Stomach smooth muscle (tissue), 2 donors: ENCODE results near the gene CMTM4.

Source experiments
- H3K27ac ChIP-seq: one replicate; pipeline ENCODE4 v1.7.0; 2013; ENCODE audit warnings: mild to moderate bottlenecking, low read length, inconsistent platforms
- H3K27me3 ChIP-seq, 2 donors: one replicate each; pipeline ENCODE4 v1.7.0; 2013; ENCODE audit warnings: low read length in 2 of 2; ENCODE audit not compliant: insufficient read depth in 2 of 2, control insufficient read depth in 1 of 2
- H3K36me3 ChIP-seq, 2 donors: one replicate each; pipeline ENCODE4 v1.7.0; 2013; ENCODE audit warnings: low read length in 2 of 2; ENCODE audit not compliant: control insufficient read depth in 2 of 2, insufficient read depth in 2 of 2
- H3K4me1 ChIP-seq: one replicate; pipeline ENCODE4 v1.7.0; 2013; ENCODE audit warnings: low read length; ENCODE audit not compliant: control insufficient read depth, insufficient read depth
- H3K4me3 ChIP-seq, 2 donors: one replicate each; pipeline ENCODE4 v1.7.0; 2013; ENCODE audit warnings: low read length in 2 of 2
- H3K9ac ChIP-seq, 2 donors: one replicate each; pipeline ENCODE4 v1.7.0; 2013; ENCODE audit warnings: low read length in 2 of 2, mild to moderate bottlenecking in 1 of 2
- H3K9me3 ChIP-seq, 2 donors: one replicate each; pipeline ENCODE4 v1.7.0; 2013; ENCODE audit warnings: low read length in 2 of 2; ENCODE audit not compliant: control insufficient read depth in 2 of 2
- donor health status: healthy.
- donor health status: Pancreatic carcinoma.

CMTM4 gene

DNA sequence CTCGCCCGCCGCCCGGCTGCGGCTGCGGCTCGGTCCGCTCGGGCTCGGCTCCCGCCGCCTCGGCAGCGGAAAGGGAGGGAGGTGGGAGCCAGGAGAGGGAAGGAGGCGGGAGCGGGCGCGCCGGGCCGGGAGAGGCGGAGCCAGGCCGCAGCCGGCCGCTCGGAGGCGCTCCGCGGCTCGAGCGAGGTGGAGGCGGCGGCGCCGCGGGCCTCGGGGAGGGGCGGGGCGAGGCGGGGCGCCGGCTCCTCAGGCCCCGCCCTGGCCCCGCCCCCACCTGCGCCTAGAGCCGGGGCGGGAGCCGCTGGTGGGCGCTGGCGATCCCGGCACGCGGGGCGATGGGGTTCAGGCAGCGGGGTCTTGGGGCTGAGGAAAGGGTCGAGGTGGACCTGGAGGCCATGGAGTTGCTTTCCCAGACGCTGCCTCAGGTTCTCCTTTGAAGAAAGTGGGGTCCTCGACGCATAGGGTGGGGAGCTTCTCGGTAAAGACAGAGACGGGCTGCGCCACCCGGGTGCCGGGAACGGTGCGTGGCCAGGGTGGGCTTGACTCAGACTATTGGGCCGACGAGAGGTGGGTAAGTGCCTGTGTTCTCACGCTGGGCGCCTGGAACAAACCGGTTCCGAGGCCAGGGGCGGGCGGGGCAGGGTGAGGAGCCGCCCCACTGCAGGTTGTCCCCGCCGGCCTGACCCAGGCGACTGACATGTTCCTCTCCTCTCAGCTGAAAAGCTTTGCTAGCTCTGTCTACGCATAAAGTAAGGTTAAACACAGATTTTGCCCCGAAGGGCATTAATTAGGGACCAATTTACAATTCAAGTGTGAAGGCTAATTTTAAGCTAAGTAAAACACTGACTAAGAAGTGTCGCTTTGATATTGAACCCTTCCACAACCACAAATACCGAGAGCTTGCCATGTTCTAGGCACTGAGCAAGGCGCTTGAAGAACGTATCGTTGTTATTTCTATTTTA, at the start of gene CMTM4:
Gene CMTM4, minus strand, starts transcription at position 75 of the 962 bp plus-strand sequence. CDS start 218 bp downstream, outside the sequence.
- no peaks in the 10 kb centered on the region for H3K36me3 ChIP-seq
- H3K4me3 ChIP-seq: peak within 1 kb of the TSS; percentile 80 to 82
- peak within 1 kb of the TSS; percentile 73 to 74 for H3K9ac ChIP-seq
- H3K27me3 ChIP-seq: no peaks in the 10 kb centered on the region
- peaks cover 18% of the 10 kb centered on the region for H3K4me1 ChIP-seq
- H3K27ac ChIP-seq: no peak within 1 kb of the TSS
- H3K9me3 ChIP-seq: no peaks in the 10 kb centered on the region

DNA sequence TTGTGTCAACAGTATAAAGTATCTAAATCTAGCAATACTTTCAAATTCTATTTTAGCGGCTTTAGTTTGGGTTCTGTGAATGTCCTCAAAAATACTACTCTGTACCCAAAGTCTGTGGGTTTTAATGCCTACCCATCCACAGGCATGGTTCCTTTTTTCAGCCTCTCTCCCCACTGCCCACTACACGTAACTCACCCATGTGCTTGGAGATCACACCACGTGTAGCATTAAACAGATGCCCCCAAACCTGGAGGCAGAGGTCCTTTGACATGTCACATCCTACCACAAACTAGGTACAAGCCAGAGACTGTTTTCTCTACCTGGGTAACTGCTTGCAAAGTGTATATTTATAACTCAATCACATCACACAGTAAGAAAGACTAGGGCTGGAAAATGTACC, 49.5 kb upstream of the CMTM4 start:
- H3K27ac ChIP-seq: no peak overlapping the region
- peaks cover 15 to 29% of the 10 kb centered on the region in 2 donors for H3K36me3 ChIP-seq
- no peaks in the 10 kb centered on the region for H3K27me3 ChIP-seq
- peaks cover 39% of the 10 kb centered on the region for H3K4me1 ChIP-seq
- peak overlapping the region in 1 of 2 donors; percentile 13 for H3K9ac ChIP-seq
- H3K9me3 ChIP-seq: no peaks in the 10 kb centered on the region
- no peak overlapping the region for H3K4me3 ChIP-seq

DNA sequence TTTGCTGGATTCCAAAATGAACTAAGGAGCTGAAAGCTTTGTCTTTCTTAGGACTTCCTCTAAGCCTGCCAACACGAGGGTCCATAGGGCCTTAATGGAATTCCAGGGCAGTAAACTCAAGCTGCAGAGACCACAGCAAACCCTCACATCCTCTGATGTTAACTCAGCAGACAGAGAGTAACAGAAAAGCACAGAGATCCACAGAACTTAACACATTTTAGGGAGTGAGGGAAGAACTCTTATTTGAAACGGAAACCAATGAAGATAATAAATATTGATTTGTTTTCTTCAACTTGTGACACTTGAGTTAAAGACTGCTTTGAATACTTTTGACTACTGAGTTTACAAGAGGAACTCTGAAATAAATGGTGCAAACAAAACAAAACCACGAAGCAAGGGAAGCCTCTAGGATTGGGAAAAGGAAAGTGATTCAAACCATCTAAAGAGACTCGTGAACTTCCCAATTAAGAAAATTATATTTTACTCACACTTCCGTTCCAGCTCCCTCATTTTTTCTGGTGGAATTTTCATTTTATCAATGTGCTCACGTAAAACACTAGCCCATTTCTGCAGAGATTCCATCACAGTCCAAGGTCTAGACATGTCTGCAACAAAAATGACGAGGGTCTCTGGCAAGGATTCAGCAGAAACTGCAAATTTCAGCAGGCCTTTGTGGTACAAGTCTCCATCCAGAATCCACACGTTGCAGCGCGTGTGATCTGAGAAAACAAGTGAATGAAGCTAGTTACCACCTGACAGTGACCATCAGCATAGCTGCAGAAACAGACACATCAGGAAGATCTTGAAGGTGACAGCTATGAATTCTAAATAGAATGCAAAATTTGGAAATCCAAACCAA, 45.6 kb upstream of the CMTM4 start:
- Histone ChIP-seq H3K9ac (peak overlapping the region; percentile 71 to 82), H3K4me3 (peak overlapping the region; percentile 35 to 55), H3K9me3 (no peaks in the 10 kb centered on the region), H3K36me3 (peaks cover 20 to 28% of the 10 kb centered on the region in 2 donors), H3K27me3 (no peaks in the 10 kb centered on the region), H3K27ac (peak overlapping the region; percentile 88), H3K4me1 (peaks cover 39% of the 10 kb centered on the region)

DNA sequence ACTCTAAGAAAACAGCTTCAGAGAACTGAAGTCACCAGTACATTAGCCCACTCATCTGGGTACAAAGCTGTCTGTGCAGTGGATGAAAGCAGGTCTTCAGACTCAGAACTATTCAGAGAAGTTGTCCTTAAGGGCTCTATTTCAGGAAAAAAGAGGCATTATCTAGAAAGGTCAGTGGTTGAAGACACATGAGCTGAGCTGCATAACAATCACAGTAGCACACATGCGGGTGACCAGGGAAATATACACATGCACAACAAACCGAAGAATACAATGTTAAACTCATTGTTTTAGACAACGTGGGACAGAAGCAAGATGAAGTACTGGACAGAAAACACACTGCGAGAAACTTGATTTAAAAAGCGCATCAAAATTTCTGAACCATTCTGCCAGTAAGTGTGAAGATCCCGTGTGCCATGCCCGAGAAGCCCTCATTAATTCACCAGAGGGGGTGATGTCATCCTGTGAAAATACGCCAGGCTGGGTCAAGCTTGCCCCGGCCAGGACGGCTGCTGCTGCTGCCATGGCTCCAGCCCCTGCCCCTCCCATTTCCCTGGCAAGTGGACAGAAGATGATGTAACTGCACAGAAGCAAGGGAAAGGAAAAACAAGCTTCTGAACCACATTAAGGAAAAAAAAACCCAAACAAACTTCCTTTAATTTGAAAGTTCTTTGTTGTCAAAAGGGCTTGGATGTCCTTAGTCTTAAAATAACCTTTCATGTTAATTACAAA, 44.8 kb upstream of the CMTM4 start:
- no peaks in the 10 kb centered on the region for H3K27me3 ChIP-seq
- H3K4me1 ChIP-seq: peaks cover 32% of the 10 kb centered on the region
- H3K4me3 ChIP-seq: peak overlapping the region in 1 of 2 donors; percentile 55
- H3K27ac ChIP-seq: peak overlapping the region; percentile 88
- H3K9me3 ChIP-seq: no peaks in the 10 kb centered on the region
- peaks cover 21 to 29% of the 10 kb centered on the region in 2 donors for H3K36me3 ChIP-seq
- peak overlapping the region; percentile 58 to 71 for H3K9ac ChIP-seq

DNA sequence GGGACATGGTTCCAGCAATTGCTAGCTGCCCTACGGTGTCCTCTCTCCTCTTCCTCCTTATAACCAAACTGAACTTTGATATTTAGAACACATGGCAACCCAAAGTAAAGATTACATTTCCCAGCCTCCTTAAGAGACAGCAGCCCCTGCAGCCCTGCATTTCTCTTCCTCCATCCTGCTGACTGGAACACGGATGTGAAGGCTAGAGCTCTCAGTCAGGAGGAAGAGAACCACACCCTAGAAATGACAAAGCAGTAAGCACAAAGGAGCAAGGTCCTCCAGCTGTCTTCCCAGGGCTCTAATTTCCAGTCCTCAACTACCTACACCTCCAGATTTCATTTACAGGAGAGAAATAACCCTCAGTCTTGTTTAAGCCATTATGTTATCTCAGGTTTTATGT, 44.0 kb upstream of the CMTM4 start:
- Histone ChIP-seq H3K9me3 (no peaks in the 10 kb centered on the region), H3K4me1 (peaks cover 32% of the 10 kb centered on the region), H3K36me3 (peaks cover 29 to 32% of the 10 kb centered on the region in 2 donors), H3K9ac (peak overlapping the region in 1 of 2 donors; percentile 50), H3K4me3 (no peak overlapping the region), H3K27ac (peak overlapping the region; percentile 88), H3K27me3 (no peaks in the 10 kb centered on the region)

DNA sequence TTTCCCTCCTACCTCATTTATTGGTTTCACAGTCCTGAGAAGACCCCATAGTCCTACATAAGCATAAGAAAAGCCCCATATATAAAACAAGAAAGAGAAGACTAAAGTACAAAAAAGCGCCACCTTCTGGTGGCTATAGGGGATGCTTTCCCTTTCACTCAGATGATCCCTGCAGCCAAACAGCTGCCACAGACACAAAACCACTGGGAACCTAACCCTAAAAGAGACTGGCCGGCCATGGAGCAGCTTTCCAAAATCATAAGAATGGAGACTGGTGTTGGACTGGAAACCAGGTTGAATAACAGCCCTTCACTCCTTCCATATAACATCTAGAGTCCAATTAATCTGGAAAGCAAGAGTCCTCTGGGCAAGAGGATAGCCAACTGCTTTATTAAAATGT, 43.5 kb upstream of the CMTM4 start:
- no peak overlapping the region for H3K4me3 ChIP-seq
- peaks cover 30 to 34% of the 10 kb centered on the region in 2 donors for H3K36me3 ChIP-seq
- H3K9ac ChIP-seq: no peak overlapping the region
- H3K27me3 ChIP-seq: no peaks in the 10 kb centered on the region
- H3K27ac ChIP-seq: peak overlapping the region; percentile 88
- peaks cover 32% of the 10 kb centered on the region for H3K4me1 ChIP-seq
- H3K9me3 ChIP-seq: no peaks in the 10 kb centered on the region

DNA sequence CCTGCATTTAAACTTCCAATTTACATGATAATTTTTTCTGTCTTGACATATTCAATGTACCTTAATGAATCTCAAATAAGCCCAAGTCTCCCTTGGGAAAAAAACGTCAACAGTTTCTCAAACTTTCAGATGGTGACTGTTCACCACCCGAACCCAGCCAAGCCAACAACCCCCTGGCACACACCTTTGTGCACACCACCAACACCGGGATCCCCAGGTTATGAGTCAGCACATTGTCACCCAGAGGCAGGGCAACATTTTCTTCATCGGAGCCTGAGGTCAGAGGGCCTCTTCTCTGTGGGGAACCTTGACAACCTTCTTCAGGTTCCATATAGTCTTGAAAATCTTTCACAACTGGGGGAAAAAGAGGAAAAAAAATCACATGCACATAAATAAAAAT, 39.3 kb upstream of the CMTM4 start:
- no peaks in the 10 kb centered on the region for H3K9me3 ChIP-seq
- H3K4me3 ChIP-seq: no peak overlapping the region
- H3K9ac ChIP-seq: no peak overlapping the region
- peaks cover 54 to 61% of the 10 kb centered on the region in 2 donors for H3K36me3 ChIP-seq
- H3K4me1 ChIP-seq: peaks cover 17% of the 10 kb centered on the region
- no peak overlapping the region for H3K27ac ChIP-seq
- no peaks in the 10 kb centered on the region for H3K27me3 ChIP-seq

DNA sequence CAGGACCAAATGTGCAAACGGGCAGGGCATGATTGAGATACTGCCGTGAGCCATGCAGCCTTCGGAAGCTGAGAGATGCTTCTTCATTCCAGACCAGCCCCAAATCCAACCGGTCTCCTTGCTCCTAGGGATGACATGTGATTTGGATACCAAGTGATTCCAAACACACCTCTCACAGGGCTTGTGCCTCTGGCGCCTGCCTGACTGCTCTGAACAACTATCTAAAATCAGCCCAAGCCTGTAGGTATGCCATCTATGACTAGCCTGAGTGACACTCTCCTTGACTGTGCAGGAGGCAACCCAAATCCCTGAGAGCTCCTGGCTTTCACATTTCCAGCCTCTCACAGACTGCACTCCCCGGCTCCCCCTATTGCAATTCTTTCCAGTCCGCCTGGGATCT, 34.6 kb upstream of the CMTM4 start:
- Histone ChIP-seq H3K36me3 (peaks cover 63 to 65% of the 10 kb centered on the region in 2 donors), H3K27me3 (no peaks in the 10 kb centered on the region), H3K27ac (no peak overlapping the region), H3K4me1 (peaks cover 9% of the 10 kb centered on the region), H3K9me3 (no peaks in the 10 kb centered on the region), H3K9ac (no peak overlapping the region), H3K4me3 (no peak overlapping the region)

DNA sequence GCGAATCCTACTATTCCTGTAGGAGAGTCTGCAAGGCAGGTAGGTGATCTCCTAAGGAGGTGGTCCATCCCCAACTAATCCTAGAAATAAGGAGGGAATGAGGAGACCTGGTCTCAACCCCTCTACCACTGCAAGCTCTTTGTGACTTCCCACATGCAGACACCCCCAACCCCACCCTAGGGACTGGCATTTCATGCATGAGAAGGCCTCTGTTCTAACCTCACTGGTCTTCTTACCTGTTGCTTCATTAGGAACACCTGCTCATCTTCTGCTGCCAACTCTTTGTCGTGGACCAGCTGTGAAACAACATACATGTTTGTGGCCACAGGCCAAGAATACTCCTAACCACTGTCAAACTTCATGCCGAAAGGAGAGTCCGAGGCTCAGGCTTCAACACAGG, 32.3 kb upstream of the CMTM4 start:
- no peak overlapping the region for H3K27ac ChIP-seq
- H3K27me3 ChIP-seq: no peaks in the 10 kb centered on the region
- H3K4me1 ChIP-seq: peaks cover 9% of the 10 kb centered on the region
- peaks cover 69 to 70% of the 10 kb centered on the region in 2 donors for H3K36me3 ChIP-seq
- H3K9me3 ChIP-seq: no peaks in the 10 kb centered on the region
- H3K4me3 ChIP-seq: no peak overlapping the region
- H3K9ac ChIP-seq: peak overlapping the region in 1 of 2 donors; percentile 21
